ENCODE measurements around the gene IER3. TPM values are rescaled to one million over a fixed set of nuclear protein-coding genes. Genes with fewer than 3 reads are reported as not detected.
A peak's percentile ranks its signal among the peaks of the same experiment; 100 is the strongest.

The IER3 gene, protein sequence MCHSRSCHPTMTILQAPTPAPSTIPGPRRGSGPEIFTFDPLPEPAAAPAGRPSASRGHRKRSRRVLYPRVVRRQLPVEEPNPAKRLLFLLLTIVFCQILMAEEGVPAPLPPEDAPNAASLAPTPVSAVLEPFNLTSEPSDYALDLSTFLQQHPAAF
- total RNA-seq (1 to 10 TPM; 1.3 to 6.5 TPM), polyA plus RNA-seq (1 to 10 TPM; 6.9 to 8.1 TPM)

- Histone ChIP-seq H3K9ac (ENCODE audit: low read depth in 1 of 2, low read length in 2 of 2) (peak within 1 kb of the TSS; percentile 84 to 92), H3K36me3 (ENCODE audit: control insufficient read depth in 4 of 4, insufficient read depth in 3 of 4, low read depth in 1 of 4, low read length in 3 of 4) (peaks cover 7 to 10% (median 8%) of the 10 kb centered on the region in 4 donors), H3K27me3 (ENCODE audit: control insufficient read depth in 4 of 4, insufficient read depth in 4 of 4, low read length in 3 of 4) (no peaks in the 10 kb centered on the region), H3K9me3 (ENCODE audit: control insufficient read depth in 4 of 4, low read length in 3 of 4) (no peaks in the 10 kb centered on the region), H3K27ac (ENCODE audit: low read depth in 1 of 2, low read length in 2 of 2) (peak within 1 kb of the TSS; percentile 83 to 92), H3K4me1 (ENCODE audit: control insufficient read depth in 4 of 4, insufficient read depth in 4 of 4, low read length in 3 of 4) (peaks cover 3 to 24% (median 14%) of the 10 kb centered on the region in 4 donors), H3K4me3 (ENCODE audit: low read depth in 1 of 3, low read length in 3 of 3) (peak within 1 kb of the TSS; percentile 69 to 96 (median 88))
- under 1% methylated on average over 54 of the region's 54 CpGs for WGBS
- DNase-seq (ENCODE audit: low spot score) = peak; percentile 78
- TF ChIP-seq CTCF (IDR thresholded peaks at IDR 0.05; ENCODE audit: low read depth, low read length, missing input control) (peak; percentile 36), SP1 (IDR thresholded peaks at IDR 0.05) (peak; percentile 71), TAF1 (conservative IDR thresholded peaks at IDR 0.05) (peak; percentile 96), REST (IDR thresholded peaks at IDR 0.05) (peak; percentile 88), NR2F2 (IDR thresholded peaks at IDR 0.05) (no peak), RAD21 (IDR thresholded peaks at IDR 0.05) (peak; percentile 53 to 61), HNF4A (conservative IDR thresholded peaks at IDR 0.05) (peak in 1 of 2 donors; percentile 9), YY1 (IDR thresholded peaks at IDR 0.05) (peak; percentile 55), JUND (IDR thresholded peaks at IDR 0.05) (no peak), FOXA2 (IDR thresholded peaks at IDR 0.05) (no peak), RXRA (IDR thresholded peaks at IDR 0.05) (peak in 1 of 2 donors; percentile 48)
- TF ChIP-seq, protein P1, sequence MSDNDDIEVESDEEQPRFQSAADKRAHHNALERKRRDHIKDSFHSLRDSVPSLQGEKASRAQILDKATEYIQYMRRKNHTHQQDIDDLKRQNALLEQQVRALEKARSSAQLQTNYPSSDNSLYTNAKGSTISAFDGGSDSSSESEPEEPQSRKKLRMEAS (IDR thresholded peaks at IDR 0.05) = peak; percentile 24
These were observed at the start of gene IER3 for GRCh38 chr6:30744054-30744805. Gene IER3, minus strand, starts transcription at chr6:30744547. Its CDS starts 29 bp downstream, at chr6:30744518.

DNA sequence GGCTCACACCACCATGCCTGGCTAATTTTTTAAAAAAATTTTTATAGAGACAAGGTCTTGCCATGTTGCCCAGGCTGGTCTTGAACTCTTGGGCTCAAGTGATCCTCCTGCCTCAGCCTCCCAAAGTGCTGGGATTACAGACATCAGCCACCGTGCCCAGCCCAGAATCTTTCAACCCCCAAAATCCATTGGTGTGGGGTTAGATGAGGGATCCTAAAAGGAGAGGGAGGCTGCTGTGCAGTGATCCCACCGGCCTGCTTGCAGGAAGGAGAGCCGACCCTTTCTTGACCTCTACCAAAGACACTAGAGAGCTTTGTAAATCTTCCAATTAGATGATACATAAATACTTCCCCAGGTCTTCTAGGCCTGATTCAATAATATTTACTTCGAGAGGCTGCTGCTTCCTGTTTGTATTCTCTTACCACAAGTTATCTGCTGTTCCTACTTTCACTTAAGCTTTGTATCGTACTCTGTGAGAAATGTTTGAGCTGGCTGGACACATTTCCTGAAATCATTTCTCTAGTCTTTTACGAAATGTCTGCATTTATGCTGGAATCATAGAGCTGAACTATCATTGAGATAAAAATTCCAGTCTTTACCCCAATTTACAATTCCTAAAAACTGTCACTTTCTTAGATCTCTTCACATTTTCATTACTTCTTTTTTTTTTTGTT, 49.3 kb upstream of the IER3 start:
- TF ChIP-seq FOXA1 (IDR thresholded peaks at IDR 0.05) = no peak
- peak; percentile 20 for TF ChIP-seq NR2F2 (IDR thresholded peaks at IDR 0.05)
- TF ChIP-seq YY1 (IDR thresholded peaks at IDR 0.05) = peak; percentile 29
- no peak for TF ChIP-seq TAF1 (conservative IDR thresholded peaks at IDR 0.05)
- peak; percentile 29 for TF ChIP-seq SP1 (IDR thresholded peaks at IDR 0.05)
- no peak for TF ChIP-seq CTCF (IDR thresholded peaks at IDR 0.05; ENCODE audit: low read depth, low read length, missing input control)
- TF ChIP-seq REST (IDR thresholded peaks at IDR 0.05) = no peak
- TF ChIP-seq RAD21 (IDR thresholded peaks at IDR 0.05) = peak in 1 of 2 donors; percentile 19
- 70% methylated on average over 6 of the region's 6 CpGs for WGBS
- H3K9me3 ChIP-seq (ENCODE audit: control insufficient read depth in 4 of 4, low read length in 3 of 4) = no peaks in the 10 kb centered on the region
- peak overlapping the region; percentile 44 to 69 for H3K27ac ChIP-seq (ENCODE audit: low read depth in 1 of 2, low read length in 2 of 2)
- H3K4me3 ChIP-seq (ENCODE audit: low read depth in 1 of 3, low read length in 3 of 3) = no peak overlapping the region
- DNase-seq (ENCODE audit: low spot score) = no peak
- H3K27me3 ChIP-seq (ENCODE audit: control insufficient read depth in 4 of 4, insufficient read depth in 4 of 4, low read length in 3 of 4) = no peaks in the 10 kb centered on the region
- no peaks in the 10 kb centered on the region for H3K36me3 ChIP-seq (ENCODE audit: control insufficient read depth in 4 of 4, insufficient read depth in 3 of 4, low read depth in 1 of 4, low read length in 3 of 4)
- H3K4me1 ChIP-seq (ENCODE audit: control insufficient read depth in 4 of 4, insufficient read depth in 4 of 4, low read length in 3 of 4) = no peaks in the 10 kb centered on the region
- H3K9ac ChIP-seq (ENCODE audit: low read depth in 1 of 2, low read length in 2 of 2) = no peak overlapping the region

All from liver (tissue), 9 donors.